ENCODE data around the gene FANCL.
"Not testable (repeated sequence)": the region's sequence is repeated elsewhere in the genome, so short reads cannot be mapped to it uniquely, and the experiment has no call there.

Gene FANCL

GRCh38 chr2:58240670-58241545 is at the start of gene FANCL:
TSS of gene FANCL (minus strand) at chr2:58241325. CDS start at chr2:58241313, 12 bp downstream.
- peak; percentile 94 for DNase-seq

GRCh38 chr2:58289029-58289428 is 47.9 kb upstream of the FANCL start:
- DNase-seq: no peak

- DNase-seq: no peak
These were observed 42.8 kb upstream of the FANCL start for GRCh38 chr2:58283931-58284330.

GRCh38 chr2:58275144-58275543 is 34.0 kb upstream of the FANCL start:
- DNase-seq: not testable (repeated sequence)

GRCh38 chr2:58271826-58272225 is 30.7 kb upstream of the FANCL start:
- no peak for DNase-seq

- DNase-seq: no peak
These were observed 27.6 kb upstream of the FANCL start for GRCh38 chr2:58268685-58269084.

- no peak for DNase-seq
These were observed 25.1 kb upstream of the FANCL start for GRCh38 chr2:58266211-58266610.

- DNase-seq: no peak
These were observed 20.1 kb upstream of the FANCL start for GRCh38 chr2:58261209-58261608.

- DNase-seq: not testable (repeated sequence)
These were observed 17.3 kb upstream of the FANCL start for GRCh38 chr2:58258456-58258855.

- not testable (repeated sequence) for DNase-seq
These were observed 10.4 kb upstream of the FANCL start for GRCh38 chr2:58251331-58252201.

- no peak for DNase-seq
These were observed 380 bp upstream of the FANCL start for GRCh38 chr2:58241546-58241864.

GRCh38 chr2:58239243-58239925 is 1.7 kb downstream of the FANCL start:
- no peak for DNase-seq

GRCh38 chr2:58237741-58238140 is 3.4 kb downstream of the FANCL start:
- DNase-seq: no peak

GRCh38 chr2:58235984-58236383 is 5.1 kb downstream of the FANCL start:
- DNase-seq: no peak

- DNase-seq: no peak
These were observed 6.0 kb downstream of the FANCL start for GRCh38 chr2:58235170-58235569.

- no peak for DNase-seq
These were observed 12.8 kb downstream of the FANCL start for GRCh38 chr2:58228299-58228698.

- DNase-seq: no peak
These were observed 13.8 kb downstream of the FANCL start for GRCh38 chr2:58227171-58227917.

- no peak for DNase-seq
These were observed 19.2 kb downstream of the FANCL start for GRCh38 chr2:58221909-58222308.

- no peak for DNase-seq
These were observed 25.7 kb downstream of the FANCL start for GRCh38 chr2:58215429-58215828.

GRCh38 chr2:58210951-58211568 is 30.1 kb downstream of the FANCL start:
- not testable (repeated sequence) for DNase-seq

GRCh38 chr2:58207189-58207588 is 33.9 kb downstream of the FANCL start:
- no peak for DNase-seq

- no peak for DNase-seq
These were observed 34.3 kb downstream of the FANCL start for GRCh38 chr2:58206785-58207184.
